SK-N-SH (cell line): ENCODE data around the gene PYGB. TPM values are rescaled to one million over a fixed set of nuclear protein-coding genes. Genes with fewer than 3 reads are reported as not detected.
A peak's percentile ranks its signal among the peaks of the same experiment; 100 is the strongest.

Experiments
- CTCF ChIA-PET: fragments of 300-600, 350-600 bp; formaldehyde crosslinking; extraction: SDS; loops from one replicate; lab custom pipeline; 2021; lab: Yijun Ruan, JAX
- POLR2A ChIA-PET: fragments of 350-600 bp; sonication (Branson Sonifier 250); formaldehyde crosslinking; extraction: SDS; loops from one replicate; lab custom pipeline; 2020; ENCODE audit warnings: antibody characterized with exemption, inconsistent platforms; lab: Yijun Ruan, JAX
- DNase-seq: peaks from one replicate; pipeline ENCODE4 v3.0.0; 2012
- H2AFZ ChIP-seq: fragments of 200-600 bp; sonication (generic); 2 replicates; pipeline ENCODE4 v1.8.1; 2016; ENCODE audit warnings: antibody characterized with exemption, mild to moderate bottlenecking, low read depth
- H3F3A ChIP-seq: fragments of 200-600 bp; sonication (generic); replicated peaks from 2 replicates; pipeline ENCODE3; 2016; ENCODE audit warnings: antibody characterized with exemption, mild to moderate bottlenecking; ENCODE audit not compliant: insufficient read depth
- H3K27ac ChIP-seq, 2 experiments: fragments of 200-500 bp in 1 of 2; fragments of 200-600 bp in 1 of 2; sonication (Bioruptor generic) in 1 of 2; sonication (generic), shearing (Covaris generic) in 1 of 2; 2 replicates each; pipeline versions ENCODE4 v1.5.1 to v1.6.1; 2014 to 2016; ENCODE audit warnings: low read depth in 2 of 2, inconsistent platforms in 1 of 2, low read length in 1 of 2, mild to moderate bottlenecking in 1 of 2, mixed read lengths in 1 of 2
- H3K27me3 ChIP-seq: fragments of 200-600 bp; sonication (generic), shearing (Covaris generic); 2 replicates; pipeline ENCODE4 v1.6.1; 2016; ENCODE audit warnings: mixed run types; ENCODE audit not compliant: insufficient read depth
- H3K36me3 ChIP-seq, 2 experiments: fragments of 200-500 bp in 1 of 2; fragments of 200-600 bp in 1 of 2; sonication (Bioruptor generic) in 1 of 2; sonication (generic) in 1 of 2; replicated peaks in 1 of 2; 2 replicates each; pipeline versions ENCODE3 to v1.5.1; 2014 to 2016; ENCODE audit warnings: low read length in 1 of 2, mild to moderate bottlenecking in 1 of 2; ENCODE audit not compliant: insufficient read depth in 2 of 2, control insufficient read depth in 1 of 2
- H3K4me1 ChIP-seq, 2 experiments: fragments of 200-500 bp in 1 of 2; fragments of 200-600 bp in 1 of 2; sonication (Bioruptor generic) in 1 of 2; sonication (generic), shearing (Covaris generic) in 1 of 2; 2 replicates each; pipeline versions ENCODE4 v1.5.1 to v1.6.1; 2014 to 2016; ENCODE audit warnings: low read depth in 1 of 2, low read length in 1 of 2, mixed run types in 1 of 2; ENCODE audit not compliant: insufficient read depth in 2 of 2, control insufficient read depth in 1 of 2
- H3K4me2 ChIP-seq: fragments of 200-600 bp; sonication (generic), shearing (Covaris generic); 2 replicates; pipeline ENCODE4 v1.6.1; 2017; ENCODE audit warnings: mixed run types
- H3K4me3 ChIP-seq, 2 experiments: fragments of 200-500 bp in 1 of 2; fragments of 200-600 bp in 1 of 2; sonication (Bioruptor generic) in 1 of 2; sonication (generic), shearing (Covaris generic) in 1 of 2; 2 replicates each; pipeline versions ENCODE4 v1.5.1 to v1.8.1; 2014 to 2016; ENCODE audit warnings: low read depth in 2 of 2, inconsistent platforms in 1 of 2, low read length in 1 of 2, mild to moderate bottlenecking in 1 of 2, mixed read lengths in 1 of 2, moderate library complexity in 1 of 2
- H3K79me2 ChIP-seq: fragments of 200-600 bp; sonication (generic); 2 replicates; pipeline ENCODE4 v1.8.1; 2017; ENCODE audit warnings: mild to moderate bottlenecking; ENCODE audit not compliant: insufficient read depth
- H3K9ac ChIP-seq: fragments of 200-600 bp; sonication (generic); 2 replicates; pipeline ENCODE4 v1.6.1; 2017; ENCODE audit warnings: mixed run types
- H3K9me2 ChIP-seq: fragments of 200-600 bp; sonication (generic); 2 replicates; pipeline ENCODE4 v1.6.1; 2017; ENCODE audit warnings: mixed run types
- H3K9me3 ChIP-seq: fragments of 200-600 bp; sonication (generic); 2 replicates; pipeline ENCODE4 v1.6.1; 2017; ENCODE audit warnings: mixed run types, mild to moderate bottlenecking, moderate library complexity
- H4K20me1 ChIP-seq: fragments of 200-600 bp; sonication (generic); 2 replicates; pipeline ENCODE4 v1.6.1; 2017; ENCODE audit warnings: mild to moderate bottlenecking, mixed run types; ENCODE audit not compliant: insufficient read depth
- EP300 ChIP-seq, 2 experiments: IDR thresholded peaks; 2 replicates each; pipeline versions ENCODE4 v1.4.0 to v1.6.1; 2012; ENCODE audit warnings: borderline replicate concordance in 1 of 2, low read depth in 1 of 2, low read length in 1 of 2
- FOXJ3 ChIP-seq: sonication (generic); formaldehyde crosslinking; IDR thresholded peaks from 2 replicates; pipeline ENCODE4 v1.5.1; 2020; ENCODE audit warnings: mild to moderate bottlenecking, missing genetic modification reagents
- GATA2 ChIP-seq: sonication (generic); formaldehyde crosslinking; IDR thresholded peaks from 2 replicates; pipeline ENCODE4 v1.5.0; 2020; ENCODE audit warnings: mild to moderate bottlenecking, missing genetic modification reagents
- JUND ChIP-seq: IDR thresholded peaks from 2 replicates; pipeline ENCODE4 v1.4.0; 2012
- MAX ChIP-seq: IDR thresholded peaks from 2 replicates; pipeline ENCODE4 v1.4.0; 2012; ENCODE audit warnings: low read depth
- MEF2A ChIP-seq: IDR thresholded peaks from 2 replicates; pipeline ENCODE4 v1.4.0; 2012; ENCODE audit warnings: low read depth, borderline replicate concordance
- NRF1 ChIP-seq: IDR thresholded peaks from 2 replicates; pipeline ENCODE4 v1.6.1; 2012; ENCODE audit warnings: low read depth, mild to moderate bottlenecking, low read length
- RCOR1 ChIP-seq: fragments of 150-350 bp; IDR thresholded peaks from 2 replicates; pipeline ENCODE4 v1.6.1; 2017; ENCODE audit warnings: antibody characterized with exemption, low read length
- RFX5 ChIP-seq: IDR thresholded peaks from 2 replicates; pipeline ENCODE4 v1.6.1; 2012; ENCODE audit warnings: mild to moderate bottlenecking, improper control_type of control experiment, low read length
- RXRA ChIP-seq: IDR thresholded peaks from 2 replicates; pipeline ENCODE4 v1.4.0; 2012; ENCODE audit warnings: low read depth, mild to moderate bottlenecking, borderline replicate concordance
- SMC3 ChIP-seq: IDR thresholded peaks from 2 replicates; pipeline ENCODE4 v1.6.1; 2012; ENCODE audit warnings: low read depth, low read length, improper control_type of control experiment
- TAF1 ChIP-seq: IDR thresholded peaks from 2 replicates; pipeline ENCODE4 v1.6.1; 2012; ENCODE audit warnings: low read depth, mild to moderate bottlenecking, low read length, moderate library complexity, borderline replicate concordance
- TCF12 ChIP-seq: IDR thresholded peaks from 2 replicates; pipeline ENCODE4 v1.4.0; 2012
- TEAD4 ChIP-seq: IDR thresholded peaks from 2 replicates; pipeline ENCODE4 v1.4.0; 2012; ENCODE audit warnings: mild to moderate bottlenecking, borderline replicate concordance; ENCODE audit not compliant: insufficient read depth
- USF1 ChIP-seq: IDR thresholded peaks from 2 replicates; pipeline ENCODE4 v1.4.0; 2012; ENCODE audit warnings: low read depth, borderline replicate concordance
- ZBTB33 ChIP-seq: IDR thresholded peaks from 2 replicates; pipeline ENCODE4 v1.4.0; 2012; ENCODE audit warnings: low read depth, borderline replicate concordance
- WGBS: methylation state at CpG from one replicate; pipeline ENCODE4 v1.1.6; 2017; ENCODE audit warnings: low lambda C conversion rate; 5-methylcytosine and 5-hydroxymethylcytosine counted together
- polyA plus RNA-seq, 3 experiments: library from polyadenylated mRNA; depleted of rRNA; stranded (reverse); fragments of >200 nt; gene quantifications; 2 replicates each; pipeline ENCODE4 v1.2.3, GENCODE V29; 2012
- TF ChIP-seq, protein P1 (sequence below): IDR thresholded peaks from 2 replicates; pipeline ENCODE4; 2012
- TF ChIP-seq, protein P2 (sequence below): IDR thresholded peaks from 2 replicates; pipeline ENCODE4 v1.6.1; 2012; ENCODE audit warnings: mild to moderate bottlenecking, low read depth, low read length, moderate library complexity
- TF ChIP-seq, protein P3 (sequence below): fragments of 200-600 bp; sonication (generic); IDR thresholded peaks from 2 replicates; pipeline ENCODE4 v1.6.1; 2017; ENCODE audit warnings: antibody characterized with exemption, mild to moderate bottlenecking, moderate library complexity

The PYGB gene
- polyA plus RNA-seq, 1 of the 3 experiments (the other 2 are of a cell fraction) = 35.8 TPM

- Histone ChIP-seq H3K9ac (peak overlapping the region; percentile 55; the same call in 1 of the 2 replicates), H2AFZ (no peak overlapping the region), H3K27me3 (no peaks in the 10 kb centered on the region), H3K4me2 (peak overlapping the region; percentile 49), H3K4me1 (peaks cover 20 to 40% of the 10 kb centered on the region in 2 experiments; a peak in 3 of 4 replicates), H3F3A (peaks cover 14% of the 10 kb centered on the region), H3K9me2 (no peaks in the 10 kb centered on the region), H3K27ac (peak overlapping the region in 1 of 2 experiments; percentile 92; a peak in 2 of 4 replicates), H3K9me3 (no peaks in the 10 kb centered on the region), H3K79me2 (no peaks in the 10 kb centered on the region), H4K20me1 (no peaks in the 10 kb centered on the region), H3K36me3 (peaks cover 0 to 14% of the 10 kb centered on the region in 2 experiments), H3K4me3 (no peak overlapping the region)
- TF ChIP-seq TCF12 (no peak), EP300 (IDR thresholded peaks at IDR 0.05; ENCODE audit: borderline replicate concordance in 1 of 2, low read depth in 1 of 2, low read length in 1 of 2) (no peak), SMC3 (no peak), TAF1 (no peak), MEF2A (no peak), RFX5 (no peak), JUND (no peak), NRF1 (no peak), RCOR1 (no peak), FOXJ3 (CRISPR knock-in tag) (no peak), GATA2 (no peak), MAX (no peak), ZBTB33 (no peak), RXRA (no peak), TEAD4 (no peak), USF1 (no peak)
- TF ChIP-seq, protein P1, sequence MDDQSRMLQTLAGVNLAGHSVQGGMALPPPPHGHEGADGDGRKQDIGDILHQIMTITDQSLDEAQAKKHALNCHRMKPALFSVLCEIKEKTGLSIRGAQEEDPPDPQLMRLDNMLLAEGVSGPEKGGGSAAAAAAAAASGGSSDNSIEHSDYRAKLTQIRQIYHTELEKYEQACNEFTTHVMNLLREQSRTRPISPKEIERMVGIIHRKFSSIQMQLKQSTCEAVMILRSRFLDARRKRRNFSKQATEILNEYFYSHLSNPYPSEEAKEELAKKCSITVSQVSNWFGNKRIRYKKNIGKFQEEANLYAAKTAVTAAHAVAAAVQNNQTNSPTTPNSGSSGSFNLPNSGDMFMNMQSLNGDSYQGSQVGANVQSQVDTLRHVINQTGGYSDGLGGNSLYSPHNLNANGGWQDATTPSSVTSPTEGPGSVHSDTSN = no peak
- TF ChIP-seq, protein P2, sequence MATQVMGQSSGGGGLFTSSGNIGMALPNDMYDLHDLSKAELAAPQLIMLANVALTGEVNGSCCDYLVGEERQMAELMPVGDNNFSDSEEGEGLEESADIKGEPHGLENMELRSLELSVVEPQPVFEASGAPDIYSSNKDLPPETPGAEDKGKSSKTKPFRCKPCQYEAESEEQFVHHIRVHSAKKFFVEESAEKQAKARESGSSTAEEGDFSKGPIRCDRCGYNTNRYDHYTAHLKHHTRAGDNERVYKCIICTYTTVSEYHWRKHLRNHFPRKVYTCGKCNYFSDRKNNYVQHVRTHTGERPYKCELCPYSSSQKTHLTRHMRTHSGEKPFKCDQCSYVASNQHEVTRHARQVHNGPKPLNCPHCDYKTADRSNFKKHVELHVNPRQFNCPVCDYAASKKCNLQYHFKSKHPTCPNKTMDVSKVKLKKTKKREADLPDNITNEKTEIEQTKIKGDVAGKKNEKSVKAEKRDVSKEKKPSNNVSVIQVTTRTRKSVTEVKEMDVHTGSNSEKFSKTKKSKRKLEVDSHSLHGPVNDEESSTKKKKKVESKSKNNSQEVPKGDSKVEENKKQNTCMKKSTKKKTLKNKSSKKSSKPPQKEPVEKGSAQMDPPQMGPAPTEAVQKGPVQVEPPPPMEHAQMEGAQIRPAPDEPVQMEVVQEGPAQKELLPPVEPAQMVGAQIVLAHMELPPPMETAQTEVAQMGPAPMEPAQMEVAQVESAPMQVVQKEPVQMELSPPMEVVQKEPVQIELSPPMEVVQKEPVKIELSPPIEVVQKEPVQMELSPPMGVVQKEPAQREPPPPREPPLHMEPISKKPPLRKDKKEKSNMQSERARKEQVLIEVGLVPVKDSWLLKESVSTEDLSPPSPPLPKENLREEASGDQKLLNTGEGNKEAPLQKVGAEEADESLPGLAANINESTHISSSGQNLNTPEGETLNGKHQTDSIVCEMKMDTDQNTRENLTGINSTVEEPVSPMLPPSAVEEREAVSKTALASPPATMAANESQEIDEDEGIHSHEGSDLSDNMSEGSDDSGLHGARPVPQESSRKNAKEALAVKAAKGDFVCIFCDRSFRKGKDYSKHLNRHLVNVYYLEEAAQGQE = no peak
- TF ChIP-seq, protein P3, sequence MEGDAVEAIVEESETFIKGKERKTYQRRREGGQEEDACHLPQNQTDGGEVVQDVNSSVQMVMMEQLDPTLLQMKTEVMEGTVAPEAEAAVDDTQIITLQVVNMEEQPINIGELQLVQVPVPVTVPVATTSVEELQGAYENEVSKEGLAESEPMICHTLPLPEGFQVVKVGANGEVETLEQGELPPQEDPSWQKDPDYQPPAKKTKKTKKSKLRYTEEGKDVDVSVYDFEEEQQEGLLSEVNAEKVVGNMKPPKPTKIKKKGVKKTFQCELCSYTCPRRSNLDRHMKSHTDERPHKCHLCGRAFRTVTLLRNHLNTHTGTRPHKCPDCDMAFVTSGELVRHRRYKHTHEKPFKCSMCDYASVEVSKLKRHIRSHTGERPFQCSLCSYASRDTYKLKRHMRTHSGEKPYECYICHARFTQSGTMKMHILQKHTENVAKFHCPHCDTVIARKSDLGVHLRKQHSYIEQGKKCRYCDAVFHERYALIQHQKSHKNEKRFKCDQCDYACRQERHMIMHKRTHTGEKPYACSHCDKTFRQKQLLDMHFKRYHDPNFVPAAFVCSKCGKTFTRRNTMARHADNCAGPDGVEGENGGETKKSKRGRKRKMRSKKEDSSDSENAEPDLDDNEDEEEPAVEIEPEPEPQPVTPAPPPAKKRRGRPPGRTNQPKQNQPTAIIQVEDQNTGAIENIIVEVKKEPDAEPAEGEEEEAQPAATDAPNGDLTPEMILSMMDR = no peak
- ChIA-PET POLR2A (no interaction called here), CTCF (no interaction called here)
- DNase-seq = no peak
- WGBS = 92% methylated on average over 19 of the region's 24 CpGs
These were observed 23.8 kb upstream of the PYGB start for GRCh38 chr20:25223765-25224720.
